Neural cell (in vitro differentiated cells): Measurements from ENCODE around the gene CFAP92. TPM values are rescaled to one million over a fixed set of nuclear protein-coding genes. Genes with fewer than 3 reads are reported as not detected.

ENCODE experiments used
- H2AFZ ChIP-seq: fragments of 200-600, 300-800 bp; sonication (generic), shearing (Covaris generic); 2 replicates; pipeline ENCODE4 v1.6.0; 2014; ENCODE audit warnings: low read depth, mild to moderate bottlenecking, antibody characterized with exemption, low read length, moderate library complexity
- H3F3A ChIP-seq: fragments of 200-600 bp; shearing (Covaris generic); 2 replicates; pipeline ENCODE4 v1.6.1; 2016; ENCODE audit warnings: mild to moderate bottlenecking, moderate library complexity, mixed read lengths, antibody characterized with exemption, low read length; ENCODE audit not compliant: insufficient read depth, poor library complexity, severe bottlenecking
- H3K27ac ChIP-seq: fragments of 200-600, 300-800 bp; sonication (generic), shearing (Covaris generic); 2 replicates; pipeline ENCODE4 v1.5.1; 2014; ENCODE audit warnings: mild to moderate bottlenecking, low read length, moderate library complexity
- H3K27me3 ChIP-seq: fragments of 300-800, 200-600 bp; sonication (generic), shearing (Covaris generic); 2 replicates; pipeline ENCODE4 v1.6.0; 2014; ENCODE audit warnings: mild to moderate bottlenecking, low read depth, low read length, moderate library complexity; ENCODE audit not compliant: insufficient read depth
- H3K36me3 ChIP-seq: fragments of 300-800, 200-600 bp; sonication (generic), shearing (Covaris generic); 2 replicates; pipeline ENCODE4 v1.5.1; 2014; ENCODE audit warnings: mild to moderate bottlenecking, antibody characterized with exemption, low read length, moderate library complexity; ENCODE audit not compliant: insufficient read depth
- H3K4me2 ChIP-seq: fragments of 300-800, 200-600 bp; sonication (generic), shearing (Covaris generic); 2 replicates; pipeline ENCODE4 v1.6.0; 2014; ENCODE audit warnings: mild to moderate bottlenecking, low read length
- H3K4me3 ChIP-seq: fragments of 300-800, 200-600 bp; sonication (generic), shearing (Covaris generic); 2 replicates; pipeline ENCODE4 v1.5.1; 2014; ENCODE audit warnings: mild to moderate bottlenecking, low read length, moderate library complexity
- H3K79me2 ChIP-seq: fragments of 200-600 bp; shearing (Covaris generic); replicated peaks from 2 replicates; pipeline ENCODE4 v1.6.0; 2014; ENCODE audit warnings: mild to moderate bottlenecking, low read length, moderate library complexity; ENCODE audit not compliant: insufficient read depth
- H3K9ac ChIP-seq: fragments of 300-800, 200-600 bp; sonication (generic), shearing (Covaris generic); 2 replicates; pipeline ENCODE4 v1.6.1; 2016; ENCODE audit warnings: mild to moderate bottlenecking, low read length, mixed read lengths
- H3K9me2 ChIP-seq: fragments of 200-600 bp; shearing (Covaris generic); 2 replicates; pipeline ENCODE4 v1.6.1; 2016; ENCODE audit warnings: mild to moderate bottlenecking, low read length, mixed read lengths; ENCODE audit not compliant: insufficient read depth
- H3K9me3 ChIP-seq: fragments of 200-600, 300-800 bp; sonication (generic), shearing (Covaris generic); 2 replicates; pipeline ENCODE4 v1.6.1; 2016; ENCODE audit warnings: mild to moderate bottlenecking, mixed run types, low read length, moderate library complexity, mixed read lengths
- H4K20me1 ChIP-seq: fragments of 200-600 bp; shearing (Covaris generic); 2 replicates; pipeline ENCODE4 v1.6.1; 2016; ENCODE audit warnings: mild to moderate bottlenecking, mixed run types; ENCODE audit not compliant: insufficient read depth
- CTCF ChIP-seq: fragments of 450-650 bp; IDR thresholded peaks from 2 replicates; pipeline ENCODE4 v1.5.1; 2014; ENCODE audit warnings: antibody characterized with exemption, mild to moderate bottlenecking, moderate library complexity; ENCODE audit not compliant: poor library complexity, severe bottlenecking
- EP300 ChIP-seq: fragments of 450-650 bp; conservative IDR thresholded peaks from 2 replicates; pipeline ENCODE4 v1.6.1; 2014; ENCODE audit warnings: antibody characterized with exemption, mild to moderate bottlenecking, moderate library complexity; ENCODE audit not compliant: poor library complexity, severe bottlenecking
- EZH2 ChIP-seq: fragments of 200-600, 300-800 bp; shearing (Covaris generic), sonication (generic); IDR thresholded peaks from 2 replicates; pipeline ENCODE4 v1.6.1; 2014; ENCODE audit warnings: antibody characterized with exemption, low read length, borderline replicate concordance, mild to moderate bottlenecking; ENCODE audit not compliant: insufficient read depth, poor library complexity, severe bottlenecking
- MXI1 ChIP-seq: fragments of 450-650 bp; conservative IDR thresholded peaks from 2 replicates; pipeline ENCODE4 v1.6.1; 2014; ENCODE audit warnings: antibody characterized with exemption, mild to moderate bottlenecking; ENCODE audit not compliant: poor library complexity, severe bottlenecking
- POLR2AphosphoS5 ChIP-seq: IDR thresholded peaks from 2 replicates; pipeline ENCODE4 v1.6.1; 2012
- RAD21 ChIP-seq: fragments of 450-650 bp; conservative IDR thresholded peaks from 2 replicates; pipeline ENCODE4 v1.6.1; 2014; ENCODE audit warnings: antibody characterized with exemption, mild to moderate bottlenecking, moderate library complexity
- REST ChIP-seq: IDR thresholded peaks from 2 replicates; pipeline ENCODE4 v1.6.1; 2012; ENCODE audit warnings: borderline replicate concordance
- SMC3 ChIP-seq: fragments of 450-650 bp; conservative IDR thresholded peaks from 2 replicates; pipeline ENCODE4 v1.6.1; 2014; ENCODE audit warnings: antibody characterized with exemption, mild to moderate bottlenecking, moderate library complexity; ENCODE audit not compliant: poor library complexity
- TAF1 ChIP-seq: IDR thresholded peaks from 2 replicates; pipeline ENCODE4 v1.6.1; 2012; ENCODE audit warnings: low read depth
- polyA plus RNA-seq: library from polyadenylated mRNA; depleted of rRNA; stranded (reverse); fragments of >200 nt; gene quantifications from 2 replicates; pipeline ENCODE4 v1.2.3, GENCODE V29; 2014

The CFAP92 gene
- polyA plus RNA-seq, 1 donor from 2014 or later, result 0.69 TPM

DNA sequence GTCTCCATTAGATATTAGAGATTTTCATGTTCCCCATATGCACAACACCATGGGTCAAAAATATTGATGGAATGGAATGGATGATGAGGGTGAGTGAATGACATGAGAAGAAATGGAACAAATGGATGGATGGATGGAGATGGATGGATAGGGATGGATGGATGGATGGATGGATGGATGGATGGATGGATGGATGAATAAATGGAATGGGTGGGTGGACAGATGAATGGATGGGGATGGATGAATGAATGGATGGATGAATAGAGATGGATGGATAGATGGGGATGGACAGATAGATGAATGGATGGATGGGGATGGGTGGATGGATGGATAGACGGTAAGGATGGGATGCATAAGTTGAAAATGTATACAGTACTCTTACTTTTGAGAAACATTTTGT lies 18.6 kb downstream of the CFAP92 start:
- no peaks in the 10 kb centered on the region for H3F3A ChIP-seq
- H3K27ac ChIP-seq, result no peak overlapping the region
- H3K4me2 ChIP-seq, result no peak overlapping the region
- TF ChIP-seq CTCF, result no peak
- TF ChIP-seq TAF1, result no peak
- no peak for TF ChIP-seq EZH2
- TF ChIP-seq EP300, result no peak
- no peak for TF ChIP-seq REST
- TF ChIP-seq RAD21, result no peak
- no peak for TF ChIP-seq SMC3
- no peak for TF ChIP-seq MXI1
- no peak for TF ChIP-seq POLR2AphosphoS5
- no peak overlapping the region for H2AFZ ChIP-seq
- H3K9me3 ChIP-seq, result no peaks in the 10 kb centered on the region
- no peak overlapping the region for H3K4me3 ChIP-seq
- no peaks in the 10 kb centered on the region for H3K27me3 ChIP-seq
- no peaks in the 10 kb centered on the region for H4K20me1 ChIP-seq
- no peaks in the 10 kb centered on the region for H3K79me2 ChIP-seq
- no peak overlapping the region for H3K9ac ChIP-seq
- H3K9me2 ChIP-seq, result no peaks in the 10 kb centered on the region
- H3K36me3 ChIP-seq, result no peaks in the 10 kb centered on the region

DNA sequence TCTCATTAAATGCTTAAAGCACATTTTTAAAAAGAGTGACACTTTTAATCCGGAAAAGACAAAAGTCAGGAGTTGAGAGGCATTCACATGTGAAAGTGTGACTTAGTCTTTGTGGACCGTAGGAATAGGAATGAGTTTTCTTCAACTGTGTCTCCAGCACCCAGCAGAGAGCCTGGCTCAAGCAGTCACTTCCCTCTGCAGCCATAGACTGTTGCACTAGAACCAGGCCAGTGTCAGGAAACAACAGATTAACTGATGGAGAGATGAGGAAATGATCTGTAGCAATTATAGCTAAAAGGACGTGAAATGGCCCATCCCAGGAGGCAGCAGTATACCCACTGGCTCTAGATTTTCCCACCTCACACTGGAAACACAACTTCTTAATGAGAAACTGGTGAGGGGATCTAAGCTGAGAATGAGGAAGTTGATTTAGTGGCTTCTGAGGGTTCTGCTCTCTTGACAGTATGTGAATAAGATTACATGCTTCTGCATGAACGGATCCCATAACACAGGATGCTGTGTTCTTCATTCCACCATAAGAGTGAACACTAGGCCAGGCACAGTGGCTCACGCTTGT lies 19.8 kb downstream of the CFAP92 start:
- Histone ChIP-seq H3K9me3 (no peaks in the 10 kb centered on the region), H3K27me3 (no peaks in the 10 kb centered on the region), H2AFZ (no peak overlapping the region), H3F3A (no peaks in the 10 kb centered on the region), H3K4me2 (no peak overlapping the region), H3K9ac (no peak overlapping the region), H3K9me2 (no peaks in the 10 kb centered on the region), H3K36me3 (no peaks in the 10 kb centered on the region), H4K20me1 (no peaks in the 10 kb centered on the region), H3K4me3 (no peak overlapping the region), H3K79me2 (no peaks in the 10 kb centered on the region), H3K27ac (no peak overlapping the region)
- no peak for TF ChIP-seq EP300
- TF ChIP-seq EZH2, result no peak
- no peak for TF ChIP-seq RAD21
- no peak for TF ChIP-seq POLR2AphosphoS5
- TF ChIP-seq TAF1, result no peak
- TF ChIP-seq MXI1, result no peak
- TF ChIP-seq CTCF, result no peak
- no peak for TF ChIP-seq REST
- TF ChIP-seq SMC3, result no peak
